Ovary (tissue), 3 donors: ENCODE measurements around the gene SEC24A.

Experiments
- CTCF ChIP-seq, 3 donors: fragments of 450-650 bp in 2 of 3; fragments of 200-600 bp in 1 of 3; IDR thresholded peaks; one replicate each; pipeline versions ENCODE4 v1.5.1 to v1.8.0; 2016 to 2022; ENCODE audit warnings: antibody characterized with exemption in 3 of 3, mild to moderate bottlenecking in 1 of 3
- EP300 ChIP-seq: sonication (generic); formaldehyde crosslinking; IDR thresholded peaks from one replicate; pipeline ENCODE4 v1.6.1; 2017; ENCODE audit warnings: antibody characterized with exemption
- POLR2A ChIP-seq: fragments of 450-650 bp; IDR thresholded peaks from one replicate; pipeline ENCODE4 v1.6.1; 2017; ENCODE audit warnings: antibody characterized with exemption, mild to moderate bottlenecking, moderate library complexity
- donor health status: DM: no; HTN: no; CAD: no.

- no peak for TF ChIP-seq CTCF (IDR thresholded peaks at IDR 0.05)
- TF ChIP-seq POLR2A = no peak
- no peak for TF ChIP-seq EP300
These were observed 14.4 kb downstream of the SEC24A start for GRCh38 chr5:134662971-134663370.
